Brain microvascular endothelial cell (primary cell): ENCODE measurements around the gene TCOF1.

Experiments used
- DNase-seq: peaks from one replicate; pipeline ENCODE4 v3.0.0-alpha.2; 2020
- H3K27ac ChIP-seq: fragments of 250-450 bp; sonication (Bioruptor Pico); 2 replicates; pipeline ENCODE4 v1.5.1; 2020; ENCODE audit warnings: mild to moderate bottlenecking, moderate library complexity
- H3K27me3 ChIP-seq: fragments of 250-450 bp; sonication (Bioruptor Pico); replicated peaks from 2 replicates; pipeline ENCODE4 v1.5.1; 2020; ENCODE audit warnings: mild to moderate bottlenecking
- H3K36me3 ChIP-seq: fragments of 250-450 bp; sonication (Bioruptor Pico); replicated peaks from 2 replicates; pipeline ENCODE4 v1.5.1; 2020; ENCODE audit warnings: mild to moderate bottlenecking
- H3K4me3 ChIP-seq: 2 replicates; pipeline ENCODE4 v1.5.1; 2011; ENCODE audit warnings: low read depth, mild to moderate bottlenecking, control low read depth, low read length, moderate library complexity
- in situ Hi-C: cut with HindIII; loops from 2 replicates; pipeline ENCODE4 v1.10.0; 2017; ENCODE audit warnings: low sequenced_read_pairs, low pct_ligation_motif_present
- TF ChIP-seq, protein P1 (sequence below): IDR thresholded peaks from 2 replicates; pipeline ENCODE4 v1.5.1; 2011; ENCODE audit warnings: low read depth, mild to moderate bottlenecking, moderate library complexity, low read length, control low read depth, inconsistent platforms; ENCODE audit errors: missing control alignments

TCOF1 gene, protein sequence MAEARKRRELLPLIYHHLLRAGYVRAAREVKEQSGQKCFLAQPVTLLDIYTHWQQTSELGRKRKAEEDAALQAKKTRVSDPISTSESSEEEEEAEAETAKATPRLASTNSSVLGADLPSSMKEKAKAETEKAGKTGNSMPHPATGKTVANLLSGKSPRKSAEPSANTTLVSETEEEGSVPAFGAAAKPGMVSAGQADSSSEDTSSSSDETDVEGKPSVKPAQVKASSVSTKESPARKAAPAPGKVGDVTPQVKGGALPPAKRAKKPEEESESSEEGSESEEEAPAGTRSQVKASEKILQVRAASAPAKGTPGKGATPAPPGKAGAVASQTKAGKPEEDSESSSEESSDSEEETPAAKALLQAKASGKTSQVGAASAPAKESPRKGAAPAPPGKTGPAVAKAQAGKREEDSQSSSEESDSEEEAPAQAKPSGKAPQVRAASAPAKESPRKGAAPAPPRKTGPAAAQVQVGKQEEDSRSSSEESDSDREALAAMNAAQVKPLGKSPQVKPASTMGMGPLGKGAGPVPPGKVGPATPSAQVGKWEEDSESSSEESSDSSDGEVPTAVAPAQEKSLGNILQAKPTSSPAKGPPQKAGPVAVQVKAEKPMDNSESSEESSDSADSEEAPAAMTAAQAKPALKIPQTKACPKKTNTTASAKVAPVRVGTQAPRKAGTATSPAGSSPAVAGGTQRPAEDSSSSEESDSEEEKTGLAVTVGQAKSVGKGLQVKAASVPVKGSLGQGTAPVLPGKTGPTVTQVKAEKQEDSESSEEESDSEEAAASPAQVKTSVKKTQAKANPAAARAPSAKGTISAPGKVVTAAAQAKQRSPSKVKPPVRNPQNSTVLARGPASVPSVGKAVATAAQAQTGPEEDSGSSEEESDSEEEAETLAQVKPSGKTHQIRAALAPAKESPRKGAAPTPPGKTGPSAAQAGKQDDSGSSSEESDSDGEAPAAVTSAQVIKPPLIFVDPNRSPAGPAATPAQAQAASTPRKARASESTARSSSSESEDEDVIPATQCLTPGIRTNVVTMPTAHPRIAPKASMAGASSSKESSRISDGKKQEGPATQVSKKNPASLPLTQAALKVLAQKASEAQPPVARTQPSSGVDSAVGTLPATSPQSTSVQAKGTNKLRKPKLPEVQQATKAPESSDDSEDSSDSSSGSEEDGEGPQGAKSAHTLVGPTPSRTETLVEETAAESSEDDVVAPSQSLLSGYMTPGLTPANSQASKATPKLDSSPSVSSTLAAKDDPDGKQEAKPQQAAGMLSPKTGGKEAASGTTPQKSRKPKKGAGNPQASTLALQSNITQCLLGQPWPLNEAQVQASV (N-terminal part only)

DNA sequence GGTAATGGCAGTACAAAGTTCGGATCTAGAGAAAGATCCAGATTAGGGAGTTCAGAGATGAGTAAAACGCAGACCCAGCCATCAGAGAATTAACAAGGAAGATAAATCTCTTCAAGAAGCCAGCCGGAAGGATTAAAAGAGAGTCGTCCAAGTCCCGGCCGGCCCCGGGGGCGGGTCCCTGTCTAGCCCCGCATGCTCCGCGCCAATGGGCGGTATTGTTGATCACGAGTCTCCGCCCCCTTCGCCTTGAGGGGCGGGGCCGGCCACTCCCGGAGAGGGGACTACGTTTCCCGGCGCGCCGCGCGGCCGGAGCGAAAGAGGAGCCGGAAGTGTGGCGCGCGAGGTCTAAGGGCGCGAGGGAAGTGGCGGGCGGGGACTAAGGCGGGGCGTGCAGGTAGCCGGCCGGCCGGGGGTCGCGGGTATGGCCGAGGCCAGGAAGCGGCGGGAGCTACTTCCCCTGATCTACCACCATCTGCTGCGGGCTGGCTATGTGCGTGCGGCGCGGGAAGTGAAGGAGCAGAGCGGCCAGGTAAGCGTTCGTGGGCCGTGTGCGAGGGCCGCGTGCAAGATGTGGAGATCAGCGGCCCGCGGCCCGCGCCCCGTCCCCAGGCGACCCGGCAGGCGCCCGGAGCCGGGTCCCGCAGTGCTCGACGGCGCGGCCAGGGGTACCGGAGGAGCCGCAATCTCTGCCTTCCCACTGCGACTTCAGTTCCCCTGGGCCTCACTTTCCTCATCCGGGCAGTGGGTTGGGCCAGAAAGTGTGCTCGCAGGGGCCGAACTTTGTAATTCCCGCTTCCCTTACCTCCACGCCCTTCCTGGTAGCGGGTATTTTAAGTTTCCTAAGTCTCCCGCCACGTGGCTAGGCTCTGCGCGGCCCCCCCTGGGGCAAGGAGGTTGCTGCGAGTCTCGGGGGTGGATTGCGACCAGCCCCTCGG lies at the start of gene TCOF1:
TCOF1 (plus strand) TSS at position 372 of the 935 bp plus-strand sequence; CDS start at position 422, 50 bp downstream.
- DNase-seq: peak; percentile 91
- peak within 1 kb of the TSS; percentile 27 for H3K27ac ChIP-seq
- H3K4me3 ChIP-seq: peak within 1 kb of the TSS; percentile 82
- H3K36me3 ChIP-seq: peaks cover 17% of the 10 kb centered on the region
- no peaks in the 10 kb centered on the region for H3K27me3 ChIP-seq
- TF ChIP-seq, protein P1, sequence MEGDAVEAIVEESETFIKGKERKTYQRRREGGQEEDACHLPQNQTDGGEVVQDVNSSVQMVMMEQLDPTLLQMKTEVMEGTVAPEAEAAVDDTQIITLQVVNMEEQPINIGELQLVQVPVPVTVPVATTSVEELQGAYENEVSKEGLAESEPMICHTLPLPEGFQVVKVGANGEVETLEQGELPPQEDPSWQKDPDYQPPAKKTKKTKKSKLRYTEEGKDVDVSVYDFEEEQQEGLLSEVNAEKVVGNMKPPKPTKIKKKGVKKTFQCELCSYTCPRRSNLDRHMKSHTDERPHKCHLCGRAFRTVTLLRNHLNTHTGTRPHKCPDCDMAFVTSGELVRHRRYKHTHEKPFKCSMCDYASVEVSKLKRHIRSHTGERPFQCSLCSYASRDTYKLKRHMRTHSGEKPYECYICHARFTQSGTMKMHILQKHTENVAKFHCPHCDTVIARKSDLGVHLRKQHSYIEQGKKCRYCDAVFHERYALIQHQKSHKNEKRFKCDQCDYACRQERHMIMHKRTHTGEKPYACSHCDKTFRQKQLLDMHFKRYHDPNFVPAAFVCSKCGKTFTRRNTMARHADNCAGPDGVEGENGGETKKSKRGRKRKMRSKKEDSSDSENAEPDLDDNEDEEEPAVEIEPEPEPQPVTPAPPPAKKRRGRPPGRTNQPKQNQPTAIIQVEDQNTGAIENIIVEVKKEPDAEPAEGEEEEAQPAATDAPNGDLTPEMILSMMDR: no peak
- in situ Hi-C loops: no loop called here

DNA sequence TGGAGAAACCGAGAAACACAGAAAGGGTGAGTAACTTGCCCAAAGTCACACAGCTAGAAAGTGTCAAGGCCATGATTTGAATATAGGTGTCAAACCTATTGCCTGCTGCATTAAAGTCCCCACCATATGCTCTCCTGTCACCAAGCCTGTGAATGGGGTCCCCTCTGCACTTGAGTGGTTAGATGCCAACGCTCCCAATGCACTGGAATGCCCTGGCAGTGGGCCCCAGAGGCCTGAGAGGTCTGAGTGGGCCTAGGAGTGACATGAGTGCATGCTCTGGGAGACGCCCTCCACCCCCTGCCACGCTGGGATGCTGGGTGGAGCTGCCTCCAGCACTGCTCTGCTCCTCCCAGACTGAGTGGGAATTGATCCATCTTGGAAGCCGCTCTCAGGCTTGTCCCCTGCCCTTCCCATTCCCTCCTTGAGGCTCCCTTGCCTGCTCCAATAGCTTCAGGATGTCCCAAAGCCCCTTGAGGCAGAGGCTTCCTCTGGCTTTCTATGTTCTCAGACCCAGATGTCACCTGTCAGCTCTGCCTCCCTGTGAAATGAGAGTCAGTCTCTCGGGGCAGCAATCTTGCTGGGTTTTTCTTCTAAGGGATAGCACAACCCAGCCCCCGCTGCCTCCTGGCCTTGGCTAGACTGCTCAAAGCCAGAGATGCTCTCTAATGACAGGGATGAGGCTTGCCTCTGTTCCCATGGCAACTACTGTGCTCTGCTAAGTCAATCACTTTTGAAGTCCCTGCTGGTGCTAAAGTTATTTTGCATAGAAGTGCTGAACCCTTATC lies 48.2 kb upstream of the TCOF1 start:
- Histone ChIP-seq H3K4me3 (no peak overlapping the region), H3K36me3 (no peaks in the 10 kb centered on the region), H3K27ac (no peak overlapping the region), H3K27me3 (no peaks in the 10 kb centered on the region)
- in situ Hi-C loops: no loop called here
- TF ChIP-seq, protein P1: no peak
- no peak for DNase-seq

DNA sequence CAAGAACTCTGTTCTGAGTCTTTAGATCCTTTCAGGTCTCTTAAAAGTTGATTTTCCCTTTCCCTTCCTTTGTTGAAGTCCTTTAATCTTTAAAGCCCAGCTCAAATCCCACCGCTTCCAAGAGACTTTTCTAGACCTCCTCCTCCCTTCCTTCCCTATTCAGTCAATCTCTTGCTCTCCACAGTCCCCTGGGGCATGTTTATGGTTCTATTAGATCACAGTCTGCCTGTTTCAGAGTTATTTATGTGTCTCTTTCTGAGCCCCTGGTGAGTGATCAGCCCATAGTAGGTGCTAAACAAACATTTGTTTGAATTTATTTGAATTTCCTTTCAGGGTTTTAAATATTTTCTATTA lies 47.6 kb upstream of the TCOF1 start:
- Histone ChIP-seq H3K4me3 (no peak overlapping the region), H3K27ac (no peak overlapping the region), H3K36me3 (no peaks in the 10 kb centered on the region), H3K27me3 (no peaks in the 10 kb centered on the region)
- in situ Hi-C loops: no loop called here
- TF ChIP-seq, protein P1: no peak
- no peak for DNase-seq

- Histone ChIP-seq H3K36me3 (no peaks in the 10 kb centered on the region), H3K4me3 (no peak overlapping the region), H3K27me3 (no peaks in the 10 kb centered on the region), H3K27ac (no peak overlapping the region)
- in situ Hi-C loops: no loop called here
- TF ChIP-seq, protein P1: no peak
- no peak for DNase-seq
These were observed 47.3 kb upstream of the TCOF1 start for GRCh38 chr5:150310246-150310645.
